HG03280 (cell line): Measurements from ENCODE around the gene PKNOX1.
"Not testable (repeated sequence)": the region's sequence is repeated elsewhere in the genome, so short reads cannot be mapped to it uniquely, and the experiment has no call there.

Experiments
- ATAC-seq: cut with Tn5 transposase; IDR thresholded peaks from one replicate; pipeline ENCODE4 v1.9.1; 2021; ENCODE audit warnings: mild to moderate bottlenecking, moderate library complexity; ENCODE audit not compliant: unreplicated experiment

Gene PKNOX1

GRCh38 chr21:42981862-42982261 is 7.5 kb downstream of the PKNOX1 start:
- ATAC-seq, result no peak

- ATAC-seq, result no peak
Measured at GRCh38 chr21:42983103-42983502, 8.7 kb downstream of the PKNOX1 start.

GRCh38 chr21:42983869-42984268 is 9.5 kb downstream of the PKNOX1 start:
- no peak for ATAC-seq

- ATAC-seq, result no peak
Measured at GRCh38 chr21:42986125-42986783, 11.9 kb downstream of the PKNOX1 start.

GRCh38 chr21:42988236-42988965 is 14.0 kb downstream of the PKNOX1 start:
- no peak for ATAC-seq

- not testable (repeated sequence) for ATAC-seq
Measured at GRCh38 chr21:42989370-42989769, 15.0 kb downstream of the PKNOX1 start.

- ATAC-seq, result no peak
Measured at GRCh38 chr21:42989816-42990650, 15.7 kb downstream of the PKNOX1 start.

GRCh38 chr21:42991992-42992740 is 17.8 kb downstream of the PKNOX1 start:
- ATAC-seq, result no peak

- no peak for ATAC-seq
Measured at GRCh38 chr21:42993051-42993712, 18.8 kb downstream of the PKNOX1 start.

GRCh38 chr21:42997053-42997452 is 22.7 kb downstream of the PKNOX1 start:
- no peak for ATAC-seq

GRCh38 chr21:42997983-42998382 is 23.6 kb downstream of the PKNOX1 start:
- ATAC-seq, result not testable (repeated sequence)

GRCh38 chr21:42999152-42999551 is 24.8 kb downstream of the PKNOX1 start:
- not testable (repeated sequence) for ATAC-seq

GRCh38 chr21:43000041-43000440 is 25.7 kb downstream of the PKNOX1 start:
- ATAC-seq, result not testable (repeated sequence)

- ATAC-seq, result no peak
Measured at GRCh38 chr21:43001316-43001715, 27.0 kb downstream of the PKNOX1 start.

- ATAC-seq, result no peak
Measured at GRCh38 chr21:43004926-43005325, 30.6 kb downstream of the PKNOX1 start.

- no peak for ATAC-seq
Measured at GRCh38 chr21:43005635-43006034, 31.3 kb downstream of the PKNOX1 start.

- not testable (repeated sequence) for ATAC-seq
Measured at GRCh38 chr21:43006051-43006873, 31.9 kb downstream of the PKNOX1 start.

- no peak for ATAC-seq
Measured at GRCh38 chr21:43006874-43007208, 32.5 kb downstream of the PKNOX1 start.

GRCh38 chr21:43012596-43012995 is 38.2 kb downstream of the PKNOX1 start:
- ATAC-seq, result no peak
